Measurements from ENCODE around the gene TEAD1. TPM values are rescaled to one million over a fixed set of nuclear protein-coding genes. Genes with fewer than 3 reads are reported as not detected.
A peak's percentile ranks its signal among the peaks of the same experiment; 100 is the strongest.

TEAD1 gene
- total and polyA plus RNA-seq, 5 donors from 2014 or later = 0.30 TPM; not detected in 4

DNA sequence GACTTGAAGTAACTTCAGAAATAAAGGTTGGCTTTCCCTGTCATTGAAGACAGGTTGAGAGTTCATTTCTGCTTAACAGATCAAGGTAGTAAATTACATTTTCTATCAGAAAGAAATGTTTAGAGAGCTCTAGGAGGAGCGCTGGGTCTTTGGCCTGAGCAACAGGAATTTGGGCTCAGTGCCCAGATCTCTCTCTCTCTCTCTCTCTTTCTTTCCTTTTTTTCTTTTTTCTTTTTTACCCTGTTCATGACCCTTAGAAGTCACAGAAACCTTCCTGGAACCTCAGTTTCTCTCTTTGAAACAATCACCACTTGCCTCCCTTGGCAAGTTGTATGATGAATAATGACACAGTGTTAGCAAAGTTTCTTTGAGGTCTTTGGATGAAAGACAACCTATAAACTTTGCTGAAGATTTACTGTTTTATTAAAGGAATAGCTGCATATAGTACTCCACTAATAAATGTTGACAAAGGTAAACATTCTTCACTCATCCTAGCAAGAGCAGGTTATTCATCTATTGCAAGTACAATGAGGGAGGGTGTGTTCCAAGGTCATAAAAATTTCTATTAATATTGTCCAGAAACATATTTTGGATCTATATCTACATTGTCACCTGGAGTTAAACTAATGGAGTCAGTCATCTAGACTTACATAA, 299.4 kb downstream of the TEAD1 start:
- no peak overlapping the region for H3K4me3 ChIP-seq (ENCODE audit: low read depth, low read length)
- H3K27ac Mint-ChIP-seq = no peak overlapping the region
- no peaks in the 10 kb centered on the region for H3K36me3 Mint-ChIP-seq
- no peaks in the 10 kb centered on the region for H3K4me1 Mint-ChIP-seq
- H3K27me3 Mint-ChIP-seq = peaks cover 6% of the 10 kb centered on the region
- peaks cover 11% of the 10 kb centered on the region for H3K27me3 ChIP-seq (ENCODE audit: control insufficient read depth, insufficient read depth, low read length)
- no peak overlapping the region for H3K4me3 Mint-ChIP-seq
- no peaks in the 10 kb centered on the region for H3K4me1 ChIP-seq (ENCODE audit: control insufficient read depth, insufficient read depth, low read length, poor library complexity, severe bottlenecking)
- no peaks in the 10 kb centered on the region for H3K9me3 ChIP-seq (ENCODE audit: control insufficient read depth in 2 of 2, low read length in 2 of 2)
- no peak for ATAC-seq (ENCODE audit: low read depth in 2 of 2)
- no peak for DNase-seq
- H3K9me3 Mint-ChIP-seq = peaks cover 0 to 2% (median 0%) of the 10 kb centered on the region in 7 donors
- no peaks in the 10 kb centered on the region for H3K36me3 ChIP-seq (ENCODE audit: control insufficient read depth, insufficient read depth, low read length)
- no peak overlapping the region for H3K27ac ChIP-seq (ENCODE audit: insufficient read depth, low read length, poor library complexity, severe bottlenecking)

DNA sequence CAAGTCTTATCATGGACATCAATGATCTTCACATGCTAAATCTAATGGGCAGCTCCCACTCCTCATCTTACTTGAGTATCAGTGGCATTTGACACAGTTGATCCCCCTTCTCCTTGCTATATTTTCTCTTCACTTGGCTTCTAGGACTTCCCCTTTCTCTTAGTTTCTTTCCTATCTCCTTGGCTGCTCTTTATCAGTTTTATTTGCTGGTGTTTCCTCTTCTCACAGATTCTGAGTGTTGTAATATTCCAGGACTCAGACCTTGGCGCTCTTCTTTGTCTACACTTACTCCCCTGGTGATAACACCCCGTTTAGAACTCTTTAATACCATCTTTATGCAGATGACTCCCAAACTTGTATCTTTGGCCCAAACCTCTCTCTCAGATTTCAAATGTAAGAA, 301.0 kb downstream of the TEAD1 start:
- Mint-ChIP-seq H3K9me3 (peaks cover 0 to 2% (median 0%) of the 10 kb centered on the region in 7 donors), H3K27me3 (peaks cover 6% of the 10 kb centered on the region)
- ATAC-seq (ENCODE audit: low read depth in 2 of 2) = no peak

DNA sequence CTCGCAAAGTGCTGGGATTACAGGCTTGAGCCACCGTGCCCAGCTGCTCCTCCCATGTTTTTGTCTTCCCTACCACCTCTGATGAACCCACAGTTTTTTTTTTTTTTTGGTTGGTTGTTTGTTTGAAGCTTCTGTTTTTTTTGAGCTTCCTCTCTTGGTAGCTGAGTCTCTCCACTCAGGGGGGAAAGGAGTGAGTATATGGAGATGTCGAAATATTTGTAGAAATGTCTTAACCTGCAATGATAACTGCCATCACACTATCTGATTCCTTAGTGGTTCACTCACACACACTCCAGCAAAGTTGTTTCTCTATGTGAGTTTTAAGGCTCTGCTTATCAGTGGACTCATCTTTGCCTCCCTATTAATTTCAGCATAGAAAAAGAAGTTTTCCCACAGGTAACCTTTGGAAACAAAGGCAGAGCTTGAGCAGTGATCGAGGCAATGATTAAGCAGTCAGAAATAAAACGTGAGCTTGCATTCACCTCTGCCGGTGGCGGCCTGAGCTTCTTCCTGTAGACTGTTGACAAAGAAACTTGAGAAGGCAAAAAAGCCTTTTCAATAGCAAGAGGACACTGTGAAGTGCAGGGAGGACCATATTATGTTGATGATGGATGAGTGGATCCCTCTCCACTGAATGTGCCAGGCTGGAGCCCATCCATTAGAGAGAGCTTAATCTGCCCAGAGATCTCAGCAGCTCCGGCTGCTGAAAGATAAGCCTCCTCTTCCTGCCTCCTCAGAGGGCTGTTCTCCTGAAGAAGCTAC, 305.9 kb downstream of the TEAD1 start:
- DNase-seq (no peak), ATAC-seq (ENCODE audit: low read depth in 2 of 2) (no peak)
- H3K36me3 Mint-ChIP-seq = no peaks in the 10 kb centered on the region
- peaks cover 0 to 2% (median 0%) of the 10 kb centered on the region in 7 donors for H3K9me3 Mint-ChIP-seq
- H3K4me1 Mint-ChIP-seq = no peaks in the 10 kb centered on the region
- no peak overlapping the region for H3K4me3 Mint-ChIP-seq
- H3K36me3 ChIP-seq (ENCODE audit: control insufficient read depth, insufficient read depth, low read length) = no peaks in the 10 kb centered on the region
- H3K4me1 ChIP-seq (ENCODE audit: control insufficient read depth, insufficient read depth, low read length, poor library complexity, severe bottlenecking) = no peaks in the 10 kb centered on the region
- H3K4me3 ChIP-seq (ENCODE audit: low read depth, low read length) = no peak overlapping the region
- no peak overlapping the region for H3K27ac Mint-ChIP-seq
- H3K27me3 ChIP-seq (ENCODE audit: control insufficient read depth, insufficient read depth, low read length) = peaks cover 8% of the 10 kb centered on the region
- H3K27ac ChIP-seq (ENCODE audit: insufficient read depth, low read length, poor library complexity, severe bottlenecking) = no peak overlapping the region
- H3K27me3 Mint-ChIP-seq = peaks cover 6% of the 10 kb centered on the region
- no peaks in the 10 kb centered on the region for H3K9me3 ChIP-seq (ENCODE audit: control insufficient read depth in 2 of 2, low read length in 2 of 2)

More for the DNA sequence above, 301.0 kb downstream of the TEAD1 start:
- no peaks in the 10 kb centered on the region for H3K36me3 Mint-ChIP-seq
- no peaks in the 10 kb centered on the region for H3K36me3 ChIP-seq (ENCODE audit: control insufficient read depth, insufficient read depth, low read length)
- H3K4me3 ChIP-seq (ENCODE audit: low read depth, low read length) = no peak overlapping the region
- no peak for DNase-seq
- H3K27me3 ChIP-seq (ENCODE audit: control insufficient read depth, insufficient read depth, low read length) = peaks cover 13% of the 10 kb centered on the region
- no peaks in the 10 kb centered on the region for H3K9me3 ChIP-seq (ENCODE audit: control insufficient read depth in 2 of 2, low read length in 2 of 2)
- H3K4me3 Mint-ChIP-seq = no peak overlapping the region
- H3K27ac Mint-ChIP-seq = no peak overlapping the region
- no peaks in the 10 kb centered on the region for H3K4me1 Mint-ChIP-seq
- no peaks in the 10 kb centered on the region for H3K4me1 ChIP-seq (ENCODE audit: control insufficient read depth, insufficient read depth, low read length, poor library complexity, severe bottlenecking)
- H3K27ac ChIP-seq (ENCODE audit: insufficient read depth, low read length, poor library complexity, severe bottlenecking) = no peak overlapping the region

DNA sequence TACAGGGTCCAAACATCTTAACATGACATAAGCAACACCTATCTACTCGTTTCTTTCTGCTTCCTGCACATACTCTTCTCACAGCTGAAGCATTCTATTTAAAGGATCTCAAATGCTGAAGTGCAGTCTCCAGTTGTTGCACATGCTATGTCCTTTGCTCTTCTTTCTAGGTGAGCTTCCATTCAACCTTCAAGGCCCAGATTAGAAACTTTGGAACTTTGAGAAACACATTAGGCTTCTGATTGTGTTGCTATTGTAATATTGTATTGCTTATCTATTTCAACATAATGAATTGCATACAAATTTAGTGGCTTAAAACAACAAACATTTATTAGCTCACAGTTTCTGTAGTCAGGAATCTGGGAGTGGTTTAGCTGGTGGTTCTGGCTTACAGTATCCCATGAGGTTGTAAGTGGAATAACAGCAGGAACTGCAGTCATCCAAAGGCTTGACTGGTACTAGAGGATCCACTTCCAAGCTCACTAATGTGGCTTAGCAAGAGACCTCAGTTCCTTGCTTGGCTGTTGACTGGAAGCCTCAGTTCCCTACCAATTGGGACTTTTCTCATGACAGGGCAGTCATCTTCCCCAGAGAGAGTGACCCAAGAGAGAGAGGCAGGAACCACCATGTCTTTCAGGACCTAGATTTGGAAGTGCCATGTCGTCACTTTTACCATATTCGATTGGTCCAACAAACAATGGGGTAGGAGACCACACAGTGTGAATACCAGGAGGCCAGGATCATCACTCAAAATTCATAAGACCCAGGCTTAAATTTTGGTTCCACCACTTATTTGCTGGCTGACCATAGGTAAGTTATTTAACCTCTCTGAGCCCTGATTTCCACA, 307.7 kb downstream of the TEAD1 start:
- H3K4me3 Mint-ChIP-seq = no peak overlapping the region
- DNase-seq = no peak
- H3K4me1 Mint-ChIP-seq = no peaks in the 10 kb centered on the region
- no peaks in the 10 kb centered on the region for H3K36me3 Mint-ChIP-seq
- H3K9me3 Mint-ChIP-seq = peaks cover 0 to 2% (median 0%) of the 10 kb centered on the region in 7 donors
- no peak overlapping the region for H3K4me3 ChIP-seq (ENCODE audit: low read depth, low read length)
- H3K36me3 ChIP-seq (ENCODE audit: control insufficient read depth, insufficient read depth, low read length) = no peaks in the 10 kb centered on the region
- no peak overlapping the region for H3K27ac ChIP-seq (ENCODE audit: insufficient read depth, low read length, poor library complexity, severe bottlenecking)
- ATAC-seq (ENCODE audit: low read depth in 2 of 2) = no peak
- H3K9me3 ChIP-seq (ENCODE audit: control insufficient read depth in 2 of 2, low read length in 2 of 2) = no peaks in the 10 kb centered on the region
- no peaks in the 10 kb centered on the region for H3K4me1 ChIP-seq (ENCODE audit: control insufficient read depth, insufficient read depth, low read length, poor library complexity, severe bottlenecking)
- H3K27ac Mint-ChIP-seq = no peak overlapping the region
- H3K27me3 ChIP-seq (ENCODE audit: control insufficient read depth, insufficient read depth, low read length) = peaks cover 6% of the 10 kb centered on the region
- H3K27me3 Mint-ChIP-seq = peaks cover 6% of the 10 kb centered on the region

DNA sequence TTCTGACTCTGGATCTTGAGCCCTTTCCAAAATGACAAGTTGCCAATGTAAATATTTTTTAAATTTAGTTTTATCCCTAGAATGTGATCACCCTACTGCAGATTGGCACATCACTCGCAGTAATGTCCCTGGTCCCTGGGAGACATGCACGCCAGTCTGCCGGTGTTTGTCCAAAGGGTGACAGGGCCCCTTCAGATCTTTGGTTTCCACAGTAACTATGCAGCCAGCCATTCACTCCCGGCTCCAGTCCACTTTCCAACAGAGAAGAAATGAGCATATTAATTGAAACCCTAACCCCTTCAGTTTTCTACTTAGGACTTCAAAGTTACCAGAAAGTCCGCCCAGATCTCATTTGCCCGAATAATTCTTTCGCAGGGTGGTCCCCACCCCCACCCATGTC, 309.1 kb downstream of the TEAD1 start:
- H3K9me3 ChIP-seq (ENCODE audit: control insufficient read depth in 2 of 2, low read length in 2 of 2) = no peaks in the 10 kb centered on the region
- no peaks in the 10 kb centered on the region for H3K36me3 Mint-ChIP-seq
- no peak overlapping the region for H3K27ac Mint-ChIP-seq
- peaks cover 0 to 2% (median 0%) of the 10 kb centered on the region in 7 donors for H3K9me3 Mint-ChIP-seq
- ATAC-seq (ENCODE audit: low read depth in 2 of 2) (no peak), DNase-seq (no peak)
- H3K27me3 Mint-ChIP-seq = peaks cover 3% of the 10 kb centered on the region
- H3K4me1 ChIP-seq (ENCODE audit: control insufficient read depth, insufficient read depth, low read length, poor library complexity, severe bottlenecking) = no peaks in the 10 kb centered on the region
- no peak overlapping the region for H3K4me3 ChIP-seq (ENCODE audit: low read depth, low read length)
- H3K4me3 Mint-ChIP-seq = no peak overlapping the region
- H3K27ac ChIP-seq (ENCODE audit: insufficient read depth, low read length, poor library complexity, severe bottlenecking) = no peak overlapping the region
- H3K27me3 ChIP-seq (ENCODE audit: control insufficient read depth, insufficient read depth, low read length) = peaks cover 6% of the 10 kb centered on the region
- no peaks in the 10 kb centered on the region for H3K4me1 Mint-ChIP-seq
- H3K36me3 ChIP-seq (ENCODE audit: control insufficient read depth, insufficient read depth, low read length) = no peaks in the 10 kb centered on the region

DNA sequence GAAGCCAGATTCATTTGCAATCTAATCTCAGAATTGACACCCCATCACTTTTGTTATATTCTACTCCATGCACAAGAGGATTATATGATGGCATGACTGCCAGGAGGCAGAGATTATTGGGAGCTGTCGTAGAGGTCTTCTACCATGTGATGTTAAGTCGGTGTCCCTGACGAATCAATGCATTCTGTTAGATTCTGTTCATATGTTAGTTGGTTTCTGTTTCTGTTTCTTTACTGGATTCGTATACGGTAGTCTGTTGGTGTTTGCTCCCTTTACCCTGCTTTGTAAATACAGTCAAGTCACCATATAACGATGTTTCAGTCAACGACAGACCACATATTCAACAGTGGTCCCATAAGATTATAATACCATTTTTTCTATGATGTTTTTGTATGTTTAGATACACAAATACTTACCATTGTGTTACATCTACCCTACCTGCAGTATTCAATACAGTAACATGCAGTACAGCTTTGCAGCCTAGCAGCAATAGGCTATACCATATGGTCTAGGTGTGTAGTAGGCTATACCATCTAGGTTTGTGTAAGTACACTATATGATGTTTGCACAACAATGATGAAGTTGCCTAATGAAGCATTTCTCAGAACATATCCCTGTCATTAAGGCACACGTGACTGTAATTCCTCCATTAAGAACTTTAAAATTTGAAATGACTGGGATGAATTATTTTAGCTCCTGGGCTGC, 312.1 kb downstream of the TEAD1 start:
- Mint-ChIP-seq H3K9me3 (no peaks in the 10 kb centered on the region), H3K4me1 (no peaks in the 10 kb centered on the region), H3K36me3 (no peaks in the 10 kb centered on the region), H3K4me3 (no peak overlapping the region), H3K27ac (no peak overlapping the region), H3K27me3 (no peaks in the 10 kb centered on the region)
- Histone ChIP-seq H3K9me3 (ENCODE audit: control insufficient read depth in 2 of 2, low read length in 2 of 2) (no peaks in the 10 kb centered on the region), H3K36me3 (ENCODE audit: control insufficient read depth, insufficient read depth, low read length) (no peaks in the 10 kb centered on the region), H3K27me3 (ENCODE audit: control insufficient read depth, insufficient read depth, low read length) (peaks cover 4% of the 10 kb centered on the region), H3K27ac (ENCODE audit: insufficient read depth, low read length, poor library complexity, severe bottlenecking) (no peak overlapping the region), H3K4me3 (ENCODE audit: low read depth, low read length) (no peak overlapping the region), H3K4me1 (ENCODE audit: control insufficient read depth, insufficient read depth, low read length, poor library complexity, severe bottlenecking) (no peaks in the 10 kb centered on the region)
- DNase-seq (no peak), ATAC-seq (ENCODE audit: low read depth in 2 of 2) (no peak)

DNA sequence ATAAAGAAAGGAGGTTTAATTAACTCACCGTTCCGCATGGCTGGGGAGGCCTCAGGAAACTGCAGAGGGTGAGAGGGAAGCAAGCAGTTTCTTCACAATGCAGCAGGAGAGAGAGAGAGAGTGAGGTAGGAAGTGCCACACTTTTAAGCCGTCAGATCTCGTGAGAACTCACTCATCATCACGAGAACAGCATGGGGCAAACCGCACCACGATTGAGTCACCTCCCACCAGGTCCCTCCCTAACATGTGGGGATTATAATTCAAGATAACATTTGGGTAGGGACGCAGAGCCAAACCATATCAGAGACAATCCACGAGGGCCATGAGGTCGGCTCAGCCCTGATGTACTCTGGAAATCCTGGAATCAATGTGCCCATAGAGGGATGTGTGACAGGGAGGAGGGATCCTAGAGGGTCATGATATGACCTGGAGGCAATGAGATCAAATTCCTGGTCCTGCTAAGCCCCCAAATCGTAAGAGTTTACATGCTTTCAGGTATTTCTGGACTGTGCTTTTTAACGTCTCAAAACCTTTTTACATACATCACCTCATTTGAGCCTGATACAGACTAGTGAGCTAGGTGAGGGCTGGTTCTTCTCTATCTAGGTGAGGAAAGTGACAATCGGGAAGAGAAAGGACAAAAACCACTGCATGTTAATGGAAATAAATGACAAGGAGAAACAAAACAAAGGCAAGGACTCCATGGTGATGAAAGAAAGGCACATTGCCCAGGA, 315.4 kb downstream of the TEAD1 start:
- Mint-ChIP-seq H3K27me3 (peaks cover 11% of the 10 kb centered on the region), H3K9me3 (peaks cover 0 to 2% (median 0%) of the 10 kb centered on the region in 7 donors), H3K36me3 (no peaks in the 10 kb centered on the region), H3K4me1 (no peaks in the 10 kb centered on the region), H3K27ac (peak overlapping the region in 1 of 3 donors; percentile 48), H3K4me3 (no peak overlapping the region)
- Histone ChIP-seq H3K36me3 (ENCODE audit: control insufficient read depth, insufficient read depth, low read length) (no peaks in the 10 kb centered on the region), H3K27ac (ENCODE audit: insufficient read depth, low read length, poor library complexity, severe bottlenecking) (no peak overlapping the region), H3K9me3 (ENCODE audit: control insufficient read depth in 2 of 2, low read length in 2 of 2) (no peaks in the 10 kb centered on the region), H3K4me1 (ENCODE audit: control insufficient read depth, insufficient read depth, low read length, poor library complexity, severe bottlenecking) (no peaks in the 10 kb centered on the region), H3K27me3 (ENCODE audit: control insufficient read depth, insufficient read depth, low read length) (peaks cover 4% of the 10 kb centered on the region), H3K4me3 (ENCODE audit: low read depth, low read length) (no peak overlapping the region)
- DNase-seq (no peak), ATAC-seq (ENCODE audit: low read depth in 2 of 2) (no peak)
